Body of pancreas (tissue), 4 donors: Measurements from ENCODE around the gene RYR3. TPM values are rescaled to one million over a fixed set of nuclear protein-coding genes. Genes with fewer than 3 reads are reported as not detected.

Experiments used
- ATAC-seq: fragments of 150-250 bp; one replicate; pipeline ENCODE4 v1.9.1; 2016
- DNase-seq, 4 donors: peaks; one replicate each; pipeline ENCODE4 v3.0.0-alpha.2; 2019
- H3K27ac ChIP-seq, 4 donors: fragments of 200-600 bp; sonication (generic); 1 replicate in 3 of 4; 2 replicates in 1 of 4; pipeline versions ENCODE4 v1.5.1 to v1.6.1; 2016 to 2019; ENCODE audit warnings: mild to moderate bottlenecking in 1 of 4, mixed read lengths in 1 of 4, moderate library complexity in 1 of 4
- H3K27me3 ChIP-seq, 2 donors: fragments of 200-600 bp; sonication (generic); one replicate each; pipeline ENCODE4 v1.6.0; 2016; ENCODE audit warnings: mild to moderate bottlenecking in 1 of 2
- H3K36me3 ChIP-seq, 2 donors: fragments of 200-600 bp; sonication (generic); replicated peaks in 1 of 2; 2 replicates each; pipeline ENCODE4 v1.5.1; 2016; ENCODE audit warnings: low read depth in 2 of 2; ENCODE audit not compliant: insufficient read depth in 1 of 2
- H3K4me1 ChIP-seq: fragments of 200-600 bp; sonication (generic); one replicate; pipeline ENCODE4 v1.6.0; 2016
- H3K4me3 ChIP-seq, 2 donors: fragments of 200-600 bp; sonication (generic); 1 replicate in 1 of 2; 2 replicates in 1 of 2; pipeline ENCODE4 v1.5.1; 2016 to 2019
- H3K9me3 ChIP-seq, 3 donors: fragments of 200-600 bp; sonication (generic); 1 replicate in 2 of 3; 2 replicates in 1 of 3; pipeline ENCODE4 v1.5.1; 2016
- POLR2A ChIP-seq, 3 donors: fragments of 450-650 bp; IDR thresholded peaks; one replicate each; pipeline ENCODE4 v1.6.1; 2016; ENCODE audit warnings: antibody characterized with exemption in 3 of 3, mild to moderate bottlenecking in 2 of 3
- WGBS, 2 donors: methylation state at CpG; one replicate each; pipeline ENCODE4 v1.1.5; 2017; 5-methylcytosine and 5-hydroxymethylcytosine counted together
- intact Hi-C: fragments of 100-400 bp; cut with DNase I; formaldehyde crosslinking; loops from one replicate; pipeline ENCODE4 v1.15.1; 2023
- total RNA-seq, 2 donors: library from RNA; depleted of rRNA; stranded (reverse); fragments of >200 nt; gene quantifications; one replicate each; pipeline ENCODE4 v1.1.0, GENCODE V29; 2016
- TF ChIP-seq, protein P1 (sequence below), 7 experiments: fragments of 450-650 bp in 4 of 7; fragments of 200-600 bp in 3 of 7; sonication (generic) in 3 of 7; IDR thresholded peaks; one replicate each; pipeline ENCODE4 v1.5.1; 2016 to 2019; ENCODE audit warnings: antibody characterized with exemption in 7 of 7

The RYR3 gene
- total RNA-seq, 2 donors from 2014 or later, result 0.26 to 0.66 TPM

DNA sequence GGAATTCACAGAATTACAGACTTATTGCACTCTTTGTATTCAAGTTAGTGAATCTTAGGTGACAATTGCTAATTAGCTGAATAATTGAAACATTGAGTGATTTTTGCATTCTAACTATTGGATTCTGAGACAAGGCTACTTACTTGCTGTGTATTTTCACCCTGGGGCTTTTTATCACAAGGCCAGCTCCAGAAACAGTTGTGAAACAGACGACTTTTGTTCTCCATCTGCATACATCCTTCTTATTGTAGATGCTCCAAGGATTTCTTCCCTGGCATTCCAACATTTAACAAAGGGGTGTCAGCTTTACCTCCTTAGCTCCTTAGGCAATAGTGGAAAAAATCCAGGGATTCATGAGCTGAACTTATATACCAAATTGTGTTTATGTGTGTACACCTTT is 424.4 kb downstream of the RYR3 start:
- Histone ChIP-seq H3K36me3 (no peaks in the 10 kb centered on the region), H3K4me1 (no peaks in the 10 kb centered on the region), H3K27ac (no peak overlapping the region), H3K4me3 (no peak overlapping the region), H3K9me3 (no peaks in the 10 kb centered on the region), H3K27me3 (no peaks in the 10 kb centered on the region)
- WGBS, 2 donors, result 6 to 11% methylated on average over 1 of the region's 1 CpG
- no peak for TF ChIP-seq POLR2A (IDR thresholded peaks at IDR 0.05)
- TF ChIP-seq, protein P1, sequence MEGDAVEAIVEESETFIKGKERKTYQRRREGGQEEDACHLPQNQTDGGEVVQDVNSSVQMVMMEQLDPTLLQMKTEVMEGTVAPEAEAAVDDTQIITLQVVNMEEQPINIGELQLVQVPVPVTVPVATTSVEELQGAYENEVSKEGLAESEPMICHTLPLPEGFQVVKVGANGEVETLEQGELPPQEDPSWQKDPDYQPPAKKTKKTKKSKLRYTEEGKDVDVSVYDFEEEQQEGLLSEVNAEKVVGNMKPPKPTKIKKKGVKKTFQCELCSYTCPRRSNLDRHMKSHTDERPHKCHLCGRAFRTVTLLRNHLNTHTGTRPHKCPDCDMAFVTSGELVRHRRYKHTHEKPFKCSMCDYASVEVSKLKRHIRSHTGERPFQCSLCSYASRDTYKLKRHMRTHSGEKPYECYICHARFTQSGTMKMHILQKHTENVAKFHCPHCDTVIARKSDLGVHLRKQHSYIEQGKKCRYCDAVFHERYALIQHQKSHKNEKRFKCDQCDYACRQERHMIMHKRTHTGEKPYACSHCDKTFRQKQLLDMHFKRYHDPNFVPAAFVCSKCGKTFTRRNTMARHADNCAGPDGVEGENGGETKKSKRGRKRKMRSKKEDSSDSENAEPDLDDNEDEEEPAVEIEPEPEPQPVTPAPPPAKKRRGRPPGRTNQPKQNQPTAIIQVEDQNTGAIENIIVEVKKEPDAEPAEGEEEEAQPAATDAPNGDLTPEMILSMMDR (IDR thresholded peaks at IDR 0.05), result no peak
- no peak for DNase-seq
- intact Hi-C loops, result no loop called here
- no peak for ATAC-seq

DNA sequence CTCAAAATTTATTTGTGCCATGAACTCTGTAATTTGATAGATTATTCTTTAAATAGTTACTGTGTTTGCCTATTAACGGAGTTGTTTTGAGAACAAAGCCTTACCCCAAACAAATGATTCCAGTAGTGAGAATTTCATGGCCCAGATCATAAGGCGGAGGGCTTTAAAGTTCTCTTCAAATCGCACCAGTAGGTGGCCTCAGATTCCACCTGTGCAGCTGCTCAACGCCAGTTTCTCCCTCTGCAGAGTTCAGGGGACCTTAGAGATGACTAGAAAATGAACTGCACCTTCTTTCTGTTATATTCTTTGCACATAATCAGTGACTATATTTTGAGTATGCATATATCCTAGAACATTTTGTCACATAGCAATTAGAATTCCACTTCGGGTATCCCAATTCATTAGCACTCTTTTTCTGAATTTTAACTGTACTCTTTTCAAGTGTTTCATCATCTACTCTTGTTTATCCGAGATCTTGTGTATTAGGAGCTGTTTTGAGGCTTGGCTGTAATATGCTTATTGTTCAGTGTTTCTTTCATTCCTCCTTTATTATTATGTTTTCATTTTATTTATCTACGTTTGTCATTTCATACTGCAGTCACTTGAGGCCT is 425.0 kb downstream of the RYR3 start:
- ATAC-seq (no peak), DNase-seq (peak in 3 of 4 donors; percentile 9 to 36 (median 23))
- no peaks in the 10 kb centered on the region for H3K9me3 ChIP-seq
- no peak overlapping the region for H3K4me3 ChIP-seq
- TF ChIP-seq POLR2A (IDR thresholded peaks at IDR 0.05), result no peak
- TF ChIP-seq, protein P1 (IDR thresholded peaks at IDR 0.05), result peak in 6 of 7 experiments; percentile 24 to 41 (median 33)
- no peaks in the 10 kb centered on the region for H3K36me3 ChIP-seq
- no peaks in the 10 kb centered on the region for H3K4me1 ChIP-seq
- intact Hi-C loops, result no loop called here
- no peaks in the 10 kb centered on the region for H3K27me3 ChIP-seq
- H3K27ac ChIP-seq, result no peak overlapping the region
- 44 to 45% methylated on average over 7 of the region's 7 CpGs for whole genome bisulfite sequencing, 2 donors

DNA sequence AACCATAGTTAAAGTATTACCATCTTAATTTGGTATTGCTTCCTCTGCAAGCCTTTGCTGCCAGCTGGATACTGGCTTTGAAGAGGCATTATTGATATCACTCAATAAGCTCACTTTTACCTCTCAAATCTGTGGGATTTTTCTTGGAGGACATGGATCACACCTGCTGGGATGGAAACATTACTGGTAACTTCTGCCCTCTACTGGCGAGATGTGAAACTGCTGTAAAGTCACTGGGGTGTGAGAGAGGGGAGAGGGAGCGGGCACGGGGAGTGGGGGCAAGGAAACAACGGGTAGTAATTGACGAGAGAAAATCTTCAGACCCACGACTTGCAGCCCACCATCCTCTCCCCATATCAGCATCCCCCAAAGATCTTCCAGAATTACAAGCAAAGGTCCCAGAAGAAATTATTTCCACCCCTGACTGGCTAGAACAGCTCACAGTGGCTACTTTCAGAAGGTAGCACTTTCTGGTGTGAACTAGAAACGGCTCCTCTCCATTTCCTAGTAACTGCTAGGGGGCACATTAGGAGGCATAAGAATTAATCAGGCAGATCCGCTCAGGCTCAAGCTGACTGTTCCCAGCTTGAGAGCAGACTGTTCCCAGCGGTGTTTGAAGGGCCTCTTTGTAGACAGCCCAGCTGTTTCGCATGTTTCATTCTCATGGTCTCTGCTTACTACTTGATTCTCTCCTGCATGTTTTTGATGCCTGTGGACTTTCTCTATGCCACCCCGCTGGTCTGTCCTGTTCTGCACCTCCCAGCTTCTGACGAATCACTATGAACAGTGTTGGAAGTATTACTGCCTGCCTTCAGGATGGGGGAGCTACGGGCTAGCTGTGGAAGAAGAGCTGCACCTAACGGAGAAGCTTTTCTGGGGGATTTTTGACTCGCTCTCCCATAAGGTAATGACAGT is 427.2 kb downstream of the RYR3 start:
- ATAC-seq (peak; percentile 68), DNase-seq (peak; percentile 30 to 52 (median 32))
- TF ChIP-seq POLR2A (IDR thresholded peaks at IDR 0.05), result no peak
- TF ChIP-seq, protein P1 (IDR thresholded peaks at IDR 0.05), result peak; percentile 45 to 79 (median 56)
- 24% methylated on average over 15 of the region's 15 CpGs for WGBS, 2 donors
- no peaks in the 10 kb centered on the region for H3K36me3 ChIP-seq
- intact Hi-C loops, result no loop called here
- no peaks in the 10 kb centered on the region for H3K4me1 ChIP-seq
- no peaks in the 10 kb centered on the region for H3K27me3 ChIP-seq
- H3K4me3 ChIP-seq, result no peak overlapping the region
- H3K27ac ChIP-seq, result no peak overlapping the region
- H3K9me3 ChIP-seq, result no peaks in the 10 kb centered on the region

DNA sequence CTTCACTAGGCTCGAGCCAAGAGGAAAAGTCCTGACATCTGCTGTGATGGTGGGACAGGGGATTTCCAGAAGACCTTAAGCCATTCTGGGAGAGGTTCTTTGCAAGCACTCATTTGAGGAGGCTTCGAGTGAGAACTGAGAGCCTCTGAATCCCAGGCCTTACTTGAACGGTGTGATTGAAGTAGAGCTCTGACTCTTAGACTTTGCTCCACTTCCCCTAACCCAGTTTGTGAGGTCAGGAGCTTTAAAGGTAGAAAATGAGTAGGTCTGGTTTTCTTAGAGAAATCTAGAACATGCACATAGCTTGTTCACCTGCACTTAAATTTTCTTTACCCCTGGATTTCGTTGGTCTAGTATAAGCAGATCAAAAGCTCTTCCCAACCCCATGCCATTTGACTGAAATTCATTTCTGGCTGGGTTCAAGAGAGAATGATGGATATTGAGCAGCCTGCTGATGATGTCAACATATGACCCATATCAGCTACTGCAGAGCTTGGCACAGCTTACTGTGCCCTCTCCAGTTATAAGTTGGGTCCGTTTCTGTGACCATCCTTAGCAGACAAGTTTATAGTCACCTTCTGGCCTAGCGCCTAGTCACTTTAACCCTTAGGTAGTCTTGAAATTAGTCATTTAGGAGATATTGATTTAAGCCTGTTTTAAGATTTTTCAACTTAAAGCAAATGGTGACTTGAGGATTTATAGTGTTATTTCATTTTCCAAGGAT is 428.3 kb downstream of the RYR3 start:
- H3K27ac ChIP-seq, result no peak overlapping the region
- no peak for ATAC-seq
- TF ChIP-seq, protein P1 (IDR thresholded peaks at IDR 0.05), result no peak
- TF ChIP-seq POLR2A (IDR thresholded peaks at IDR 0.05), result no peak

More for the DNA sequence above, 428.3 kb downstream of the RYR3 start:
- Histone ChIP-seq H3K9me3 (no peaks in the 10 kb centered on the region), H3K27me3 (no peaks in the 10 kb centered on the region), H3K4me1 (no peaks in the 10 kb centered on the region), H3K4me3 (no peak overlapping the region), H3K36me3 (no peaks in the 10 kb centered on the region)
- intact Hi-C loops, result no loop called here
- no peak for DNase-seq
- WGBS, 2 donors, result 46 to 50% methylated on average over 6 of the region's 6 CpGs
